Activated naive CD4-positive, alpha-beta T cell (primary cell): ENCODE results near the gene WDR82.
A peak's percentile ranks its signal among the peaks of the same experiment; 100 is the strongest.

Source experiments
- DNase-seq, 4 experiments: peaks; one replicate each; lab custom pipeline; 2025; lab: John Stamatoyannopoulos, UW

The WDR82 gene

DNA sequence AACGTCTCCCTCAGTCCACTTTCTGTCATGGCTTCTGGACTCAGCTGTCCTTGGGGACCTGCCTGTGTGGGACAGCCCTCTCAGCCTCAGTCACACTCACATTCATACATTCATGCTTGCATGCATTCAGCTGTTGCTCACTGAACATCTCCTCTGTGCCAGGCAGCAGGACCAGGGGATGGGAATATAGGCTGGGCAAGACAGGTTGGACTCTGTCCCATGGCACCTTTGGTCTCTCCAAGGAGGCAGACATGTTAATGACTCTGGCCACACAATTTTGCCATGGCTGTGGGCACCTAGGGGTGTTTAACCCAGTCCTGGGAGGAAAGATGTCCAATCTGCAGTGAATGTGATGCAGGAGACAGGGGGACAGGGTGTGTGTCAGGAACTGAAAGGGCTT is 29.9 kb upstream of the WDR82 start:
- no peak for DNase-seq

DNA sequence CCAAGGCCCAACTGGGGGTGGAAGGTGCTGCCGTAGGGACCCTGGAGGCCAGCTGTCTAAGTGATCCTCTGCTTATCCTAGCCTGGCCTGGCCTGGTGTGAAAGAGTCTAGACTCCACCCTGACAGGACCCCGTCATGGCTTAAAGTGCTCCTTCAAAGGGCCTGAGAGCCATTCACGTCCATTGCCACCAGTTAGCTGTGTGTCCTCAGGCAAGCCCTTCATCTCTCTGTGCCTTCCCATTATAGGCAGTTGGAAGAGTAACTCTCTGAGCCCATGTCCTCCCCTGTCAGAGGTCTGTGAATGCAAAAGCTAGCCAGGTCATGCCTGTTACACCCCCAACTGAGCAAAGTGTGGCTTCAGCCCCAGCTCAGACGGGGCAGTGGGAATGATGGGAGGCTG is 28.5 kb upstream of the WDR82 start:
- DNase-seq = no peak

GRCh38 chr3:52305926-52306325 is 27.5 kb upstream of the WDR82 start:
- DNase-seq = no peak

DNA sequence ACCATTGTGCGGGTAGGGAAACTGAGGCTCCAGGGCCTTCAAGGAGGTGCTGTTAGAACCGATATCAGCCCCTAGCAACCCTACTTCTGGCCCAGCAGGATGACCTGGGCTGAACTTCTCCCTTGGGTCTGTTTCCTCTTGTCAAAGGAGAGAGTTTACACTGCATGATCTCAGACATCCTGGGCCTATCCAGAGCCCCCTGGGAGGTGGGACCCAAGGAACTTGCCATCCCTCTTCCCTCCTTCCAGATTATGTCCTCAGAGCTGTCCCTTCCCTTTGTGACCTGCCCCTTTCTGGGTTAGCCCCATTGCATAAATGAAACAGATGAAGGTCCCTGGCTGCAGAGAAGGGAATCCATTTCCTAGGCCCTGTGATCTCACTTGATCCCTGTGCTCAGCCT is 25.4 kb upstream of the WDR82 start:
- DNase-seq = no peak

- DNase-seq = no peak
These were observed 24.1 kb upstream of the WDR82 start for GRCh38 chr3:52302426-52303145.

DNA sequence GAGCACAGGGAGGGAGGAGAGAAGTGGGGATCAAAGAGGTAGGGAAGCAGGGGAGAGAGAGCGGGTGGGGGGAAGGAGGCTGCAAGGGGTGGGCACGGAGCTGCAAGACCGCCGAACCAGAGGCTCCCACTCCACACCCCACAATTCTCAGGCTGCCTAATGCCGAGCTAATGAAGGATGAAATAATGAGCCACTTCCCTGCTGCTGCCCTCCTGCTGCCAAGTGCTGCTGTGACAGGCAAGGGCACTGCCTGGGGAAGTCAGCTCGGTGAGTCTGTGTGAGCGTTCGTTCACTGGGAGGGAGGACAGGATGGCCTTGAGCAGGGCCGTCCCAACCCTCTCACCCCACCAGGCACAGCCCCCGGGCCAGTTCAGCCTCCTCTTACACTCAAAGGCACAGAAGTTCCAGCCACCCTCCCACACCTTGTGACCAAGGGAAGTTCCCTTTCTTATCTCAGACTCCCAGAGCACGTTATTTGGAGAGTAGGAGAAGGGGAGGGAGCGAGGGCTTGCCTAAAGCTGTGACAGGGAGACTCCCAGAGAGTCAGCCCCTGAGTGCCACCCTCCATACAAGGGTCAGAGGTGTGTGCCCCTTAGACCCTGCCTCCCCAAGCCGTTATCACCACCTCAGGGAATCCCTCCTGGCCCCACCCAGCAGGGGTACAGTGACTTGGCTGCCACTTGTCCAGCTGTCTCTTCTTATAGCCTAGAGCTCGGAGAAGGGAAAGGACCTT is 21.6 kb upstream of the WDR82 start:
- no peak for DNase-seq

- no peak for DNase-seq
These were observed 20.9 kb upstream of the WDR82 start for GRCh38 chr3:52299247-52299878.

- no peak for DNase-seq
These were observed 20.0 kb upstream of the WDR82 start for GRCh38 chr3:52298149-52299098.

GRCh38 chr3:52297242-52298148 is 19.0 kb upstream of the WDR82 start:
- DNase-seq = no peak

GRCh38 chr3:52295671-52296208 is 17.3 kb upstream of the WDR82 start:
- DNase-seq = no peak

GRCh38 chr3:52294320-52295150 is 16.1 kb upstream of the WDR82 start:
- DNase-seq = no peak

- DNase-seq = no peak
These were observed 15.3 kb upstream of the WDR82 start for GRCh38 chr3:52293491-52294319.

DNA sequence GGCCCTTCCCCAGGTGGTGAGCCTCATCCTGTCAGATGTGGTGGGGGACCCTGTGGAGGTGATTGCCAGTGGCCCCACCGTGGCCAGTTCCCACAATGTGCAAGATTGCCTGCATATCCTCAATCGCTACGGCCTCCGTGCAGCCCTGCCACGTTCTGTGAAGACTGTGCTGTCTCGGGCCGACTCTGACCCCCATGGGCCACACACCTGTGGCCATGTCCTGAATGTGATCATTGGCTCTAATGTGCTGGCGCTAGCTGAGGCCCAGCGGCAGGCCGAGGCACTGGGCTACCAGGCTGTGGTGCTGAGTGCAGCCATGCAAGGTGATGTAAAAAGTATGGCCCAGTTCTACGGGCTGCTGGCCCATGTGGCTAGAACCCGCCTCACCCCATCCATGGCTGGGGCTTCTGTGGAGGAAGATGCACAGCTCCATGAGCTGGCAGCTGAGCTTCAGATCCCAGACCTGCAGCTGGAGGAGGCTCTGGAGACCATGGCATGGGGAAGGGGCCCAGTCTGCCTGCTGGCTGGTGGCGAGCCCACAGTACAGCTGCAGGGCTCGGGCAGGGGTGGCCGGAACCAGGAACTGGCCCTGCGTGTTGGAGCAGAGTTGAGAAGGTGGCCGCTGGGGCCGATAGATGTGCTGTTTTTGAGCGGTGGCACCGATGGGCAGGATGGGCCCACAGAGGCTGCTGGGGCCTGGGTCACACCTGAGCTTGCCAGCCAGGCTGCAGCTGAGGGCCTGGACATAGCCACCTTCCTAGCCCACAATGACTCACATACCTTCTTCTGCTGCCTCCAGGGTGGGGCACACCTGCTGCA is 14.0 kb upstream of the WDR82 start:
- no peak for DNase-seq

DNA sequence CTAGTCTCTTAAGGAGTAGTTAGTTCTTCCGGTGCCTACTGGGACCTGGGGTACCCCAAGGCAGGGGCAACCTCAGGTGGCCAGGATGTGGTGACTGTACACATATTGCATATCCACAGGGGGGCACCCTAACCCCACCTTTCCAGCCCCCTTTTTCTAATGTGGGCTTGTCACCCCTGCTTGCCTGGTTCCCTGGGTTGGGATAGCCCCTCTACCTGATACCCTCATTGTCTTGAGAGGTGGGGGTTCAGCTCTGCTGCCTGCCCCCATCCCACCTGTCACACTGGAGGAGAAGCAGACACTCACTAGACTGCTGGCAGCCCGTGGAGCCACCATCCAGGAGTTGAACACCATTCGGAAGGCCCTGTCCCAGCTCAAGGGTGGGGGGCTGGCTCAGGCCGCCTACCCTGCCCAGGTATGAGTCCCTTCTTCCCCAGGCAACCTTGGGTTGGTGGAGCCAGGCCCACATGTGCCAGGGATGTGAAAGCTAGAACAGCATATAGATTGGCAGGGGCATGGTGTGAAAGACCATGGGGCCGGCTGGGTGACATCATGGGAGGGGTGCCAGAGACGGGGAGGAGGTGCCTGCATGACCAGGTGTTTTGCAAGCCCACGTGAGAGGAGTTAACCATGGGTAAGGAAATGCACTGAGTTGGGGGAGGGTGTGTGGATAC is 13.2 kb upstream of the WDR82 start:
- DNase-seq = peak in 1 of 4 experiments; percentile 31

GRCh38 chr3:52290596-52291507 is 12.4 kb upstream of the WDR82 start:
- no peak for DNase-seq
